LNCAP (cell line): Measurements from ENCODE around the gene MRPL23.

Experiments
- CTCF ChIP-seq: fragments of 450-650 bp; IDR thresholded peaks from 2 replicates; pipeline ENCODE4 v1.5.1; 2017; ENCODE audit warnings: mild to moderate bottlenecking

MRPL23 gene

GRCh38 chr11:1948389-1948788, 1.3 kb downstream of the MRPL23 start:
- TF ChIP-seq CTCF: no peak

- TF ChIP-seq CTCF: no peak
Observed at GRCh38 chr11:1949302-1949701, 2.2 kb downstream of the MRPL23 start.

GRCh38 chr11:1949922-1950321, 2.8 kb downstream of the MRPL23 start:
- TF ChIP-seq CTCF: no peak

GRCh38 chr11:1952806-1953482, 5.8 kb downstream of the MRPL23 start:
- TF ChIP-seq CTCF: no peak

- no peak for TF ChIP-seq CTCF
Observed at GRCh38 chr11:1953489-1954266, 6.5 kb downstream of the MRPL23 start.

GRCh38 chr11:1958367-1958766, 11.2 kb downstream of the MRPL23 start:
- TF ChIP-seq CTCF: no peak

- no peak for TF ChIP-seq CTCF
Observed at GRCh38 chr11:1959786-1960185, 12.7 kb downstream of the MRPL23 start.
